Measurements from ENCODE around the gene SLC41A2.

- TF ChIP-seq, protein P1, sequence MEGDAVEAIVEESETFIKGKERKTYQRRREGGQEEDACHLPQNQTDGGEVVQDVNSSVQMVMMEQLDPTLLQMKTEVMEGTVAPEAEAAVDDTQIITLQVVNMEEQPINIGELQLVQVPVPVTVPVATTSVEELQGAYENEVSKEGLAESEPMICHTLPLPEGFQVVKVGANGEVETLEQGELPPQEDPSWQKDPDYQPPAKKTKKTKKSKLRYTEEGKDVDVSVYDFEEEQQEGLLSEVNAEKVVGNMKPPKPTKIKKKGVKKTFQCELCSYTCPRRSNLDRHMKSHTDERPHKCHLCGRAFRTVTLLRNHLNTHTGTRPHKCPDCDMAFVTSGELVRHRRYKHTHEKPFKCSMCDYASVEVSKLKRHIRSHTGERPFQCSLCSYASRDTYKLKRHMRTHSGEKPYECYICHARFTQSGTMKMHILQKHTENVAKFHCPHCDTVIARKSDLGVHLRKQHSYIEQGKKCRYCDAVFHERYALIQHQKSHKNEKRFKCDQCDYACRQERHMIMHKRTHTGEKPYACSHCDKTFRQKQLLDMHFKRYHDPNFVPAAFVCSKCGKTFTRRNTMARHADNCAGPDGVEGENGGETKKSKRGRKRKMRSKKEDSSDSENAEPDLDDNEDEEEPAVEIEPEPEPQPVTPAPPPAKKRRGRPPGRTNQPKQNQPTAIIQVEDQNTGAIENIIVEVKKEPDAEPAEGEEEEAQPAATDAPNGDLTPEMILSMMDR (IDR thresholded peaks at IDR 0.05; ENCODE audit: low read depth, low read length, poor library complexity, severe bottlenecking), result no peak
- TF ChIP-seq EZH2phosphoT487 (IDR thresholded peaks at IDR 0.05; ENCODE audit: borderline replicate concordance, low read length), result no peak
Measured at GRCh38 chr12:104975587-104976343, 17.7 kb upstream of the SLC41A2 start.
